GM19239 (cell line): ENCODE measurements around the gene NDUFS2.
"Not testable (repeated sequence)": the region's sequence is repeated elsewhere in the genome, so short reads cannot be mapped to it uniquely, and the experiment has no call there.

Experiments
- DNase-seq: peaks from one replicate; pipeline ENCODE4 v3.0.0; 2011; ENCODE audit warnings: low spot score; ENCODE audit not compliant: insufficient read length
- FAIRE-seq: peaks from 2 replicates; lab custom pipeline; 2011; peaks lifted over from hg19 to GRCh38; lab: Jason Lieb, UNC

NDUFS2 gene

DNA sequence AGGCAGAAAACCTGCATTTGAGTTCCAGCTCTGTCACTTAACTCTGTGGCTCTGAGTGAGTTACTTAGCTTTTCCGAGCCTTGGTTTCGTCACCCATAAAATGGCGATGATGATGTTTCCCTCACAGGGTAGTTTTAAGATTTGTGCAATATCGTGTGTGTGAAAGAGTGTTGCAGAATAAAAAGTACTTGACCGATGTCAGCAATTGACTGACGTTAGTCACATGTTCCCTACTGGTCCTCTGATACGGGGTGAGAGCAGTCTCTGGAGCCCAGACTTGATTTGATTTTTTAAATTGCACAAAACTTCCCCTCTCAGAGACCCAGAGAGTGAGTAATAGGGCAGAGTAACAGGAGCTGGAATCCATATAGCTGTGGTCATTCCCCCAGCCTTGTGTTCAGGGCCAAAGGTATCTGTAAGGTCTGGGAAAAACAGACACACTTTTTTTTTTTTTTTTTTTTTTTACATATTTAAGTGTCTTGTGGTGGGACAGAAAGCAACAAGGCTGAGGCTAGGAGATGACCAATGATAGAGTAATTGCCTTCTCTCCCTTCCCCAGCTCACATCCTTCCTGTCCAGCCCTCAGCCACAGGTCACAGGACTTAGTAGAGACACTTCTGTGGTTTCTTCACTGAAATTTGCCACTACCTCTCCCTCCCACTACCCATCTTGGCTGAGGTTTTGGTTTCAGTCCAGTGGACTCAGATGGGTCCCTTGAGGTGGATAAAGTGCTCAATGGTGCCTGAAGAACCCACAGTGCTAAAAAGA is 15.0 kb downstream of the NDUFS2 start:
- FAIRE-seq, result peak; percentile 85

DNA sequence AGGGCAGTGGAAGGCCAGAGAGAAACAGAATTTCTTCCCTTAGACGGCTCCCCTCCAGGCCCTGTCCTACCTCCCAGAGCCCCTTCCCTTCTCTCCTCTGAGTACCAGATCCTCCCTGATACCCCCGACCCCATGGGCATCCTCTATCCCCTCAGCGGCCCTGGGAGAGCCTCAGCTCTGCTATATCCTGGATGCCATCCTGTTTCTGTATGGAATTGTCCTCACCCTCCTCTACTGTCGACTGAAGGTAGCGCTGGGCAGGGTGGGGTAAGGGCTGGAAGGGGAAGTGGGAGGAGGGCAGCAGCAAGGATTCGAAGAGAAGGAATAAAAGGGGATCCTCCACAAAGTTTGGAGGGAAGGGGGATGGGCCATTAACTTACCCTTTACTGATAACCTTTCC is 15.7 kb downstream of the NDUFS2 start:
- DNase-seq (no peak), FAIRE-seq (no peak)

More for the DNA sequence above, 15.0 kb downstream of the NDUFS2 start:
- peak; percentile 53 for DNase-seq

DNA sequence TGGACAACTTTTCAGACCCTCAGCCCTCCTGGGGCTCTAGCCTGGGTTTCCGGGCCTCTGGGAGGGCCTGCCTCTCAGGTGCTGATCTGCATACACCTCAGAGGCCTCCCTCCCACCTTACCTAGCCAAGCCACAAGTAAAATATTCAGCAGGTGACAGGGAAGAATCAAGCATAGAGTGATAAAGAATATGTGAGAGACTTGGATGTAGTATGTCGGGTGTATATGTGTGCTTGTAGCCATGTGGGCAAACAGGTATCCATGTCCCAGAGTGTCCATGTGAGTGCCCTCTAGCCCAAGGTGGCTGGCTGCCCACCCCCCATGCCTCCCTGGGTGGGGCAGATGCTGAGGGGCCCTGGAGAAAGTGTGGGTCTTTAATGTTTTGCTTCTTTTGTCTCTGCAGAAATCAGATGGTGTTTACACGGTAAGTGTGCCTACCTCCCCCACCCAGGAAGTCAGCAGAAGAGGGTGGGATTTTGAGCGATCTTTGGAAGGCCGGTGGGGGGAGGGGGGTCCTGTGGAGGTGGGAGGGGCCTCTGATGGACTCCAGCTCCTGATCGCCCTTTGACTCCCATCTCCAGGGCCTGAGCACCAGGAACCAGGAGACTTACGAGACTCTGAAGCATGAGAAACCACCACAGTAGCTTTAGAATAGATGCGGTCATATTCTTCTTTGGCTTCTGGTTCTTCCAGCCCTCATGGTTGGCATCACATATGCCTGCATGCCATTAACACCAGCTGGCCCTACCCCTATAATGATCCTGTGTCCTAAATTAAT is 16.3 kb downstream of the NDUFS2 start:
- FAIRE-seq, result no peak
- no peak for DNase-seq

DNA sequence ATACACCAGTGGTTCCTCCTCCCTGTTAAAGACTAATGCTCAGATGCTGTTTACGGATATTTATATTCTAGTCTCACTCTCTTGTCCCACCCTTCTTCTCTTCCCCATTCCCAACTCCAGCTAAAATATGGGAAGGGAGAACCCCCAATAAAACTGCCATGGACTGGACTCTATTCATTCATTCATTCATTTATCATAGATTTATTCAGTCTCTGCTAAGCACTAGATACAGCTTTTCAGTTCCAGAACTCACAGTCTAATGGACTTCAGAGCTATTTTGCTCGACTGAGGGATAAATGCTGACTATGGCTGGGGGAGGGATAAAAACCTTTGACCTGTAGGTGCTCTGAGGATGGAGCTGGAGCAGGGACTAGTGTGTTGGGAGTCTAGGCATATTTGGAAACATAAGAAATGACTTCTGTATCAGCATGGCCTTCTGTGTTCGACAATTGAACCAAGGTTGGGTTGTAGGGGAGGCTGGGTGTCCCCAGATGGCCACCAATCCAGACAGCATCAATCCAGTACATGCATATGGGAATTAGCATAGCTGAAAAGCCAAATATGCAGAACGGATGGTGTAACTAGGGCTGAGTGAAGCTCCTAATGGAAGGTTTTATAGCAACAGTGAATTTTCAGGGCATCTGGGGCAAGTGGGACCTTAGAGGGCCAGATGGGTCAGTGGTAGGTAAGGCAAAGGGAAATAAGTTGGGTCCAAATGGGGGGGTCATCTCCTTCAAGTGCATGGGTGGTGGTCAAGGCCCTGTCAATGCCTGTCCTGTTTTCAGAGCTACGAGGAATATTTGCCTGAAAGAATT is 17.1 kb downstream of the NDUFS2 start:
- no peak for FAIRE-seq
- DNase-seq, result no peak

- FAIRE-seq (no peak), DNase-seq (no peak)
Measured at GRCh38 chr1:161220002-161220401, 17.8 kb downstream of the NDUFS2 start.

DNA sequence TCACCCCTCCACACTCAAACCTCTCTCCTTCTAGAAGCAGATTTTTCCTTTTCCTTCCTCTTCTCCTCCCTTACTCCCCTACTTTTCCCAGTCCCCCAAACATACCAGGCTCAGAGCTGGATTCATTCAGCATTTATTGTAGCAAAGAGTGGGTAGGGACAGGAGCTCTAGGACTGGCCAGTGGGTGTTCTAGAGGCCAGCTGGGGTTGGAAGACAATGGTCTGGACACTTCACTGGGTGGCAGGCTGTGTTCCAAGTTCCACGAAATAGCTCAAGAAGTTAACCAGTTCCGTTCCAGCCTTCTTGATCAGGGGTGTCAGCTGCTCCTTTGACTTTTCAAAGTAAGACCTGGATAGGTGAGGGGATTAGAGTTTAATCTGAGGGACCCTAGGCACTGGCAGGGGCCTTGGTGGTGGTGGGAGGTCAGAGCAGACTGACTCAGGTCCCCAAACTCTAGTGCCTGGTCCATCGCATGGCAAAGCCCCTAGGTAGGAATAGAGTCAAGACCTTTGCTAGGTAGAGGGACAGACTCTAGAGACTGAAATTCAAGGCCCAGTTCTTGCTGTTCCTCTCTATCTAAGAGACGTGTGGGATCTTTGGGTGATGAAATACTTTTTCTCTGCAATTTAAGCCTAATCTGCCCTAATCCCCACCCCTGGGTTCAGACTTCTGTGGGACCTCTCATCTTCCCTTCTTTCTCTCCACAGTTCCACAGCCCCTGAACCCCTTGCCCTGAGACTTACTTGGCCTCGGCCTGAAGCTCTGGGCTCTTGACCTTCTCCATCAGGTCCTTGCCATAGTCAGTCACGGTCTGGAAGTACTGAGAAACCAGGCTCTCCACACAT is 20.2 kb downstream of the NDUFS2 start:
- no peak for FAIRE-seq
- DNase-seq, result no peak

DNA sequence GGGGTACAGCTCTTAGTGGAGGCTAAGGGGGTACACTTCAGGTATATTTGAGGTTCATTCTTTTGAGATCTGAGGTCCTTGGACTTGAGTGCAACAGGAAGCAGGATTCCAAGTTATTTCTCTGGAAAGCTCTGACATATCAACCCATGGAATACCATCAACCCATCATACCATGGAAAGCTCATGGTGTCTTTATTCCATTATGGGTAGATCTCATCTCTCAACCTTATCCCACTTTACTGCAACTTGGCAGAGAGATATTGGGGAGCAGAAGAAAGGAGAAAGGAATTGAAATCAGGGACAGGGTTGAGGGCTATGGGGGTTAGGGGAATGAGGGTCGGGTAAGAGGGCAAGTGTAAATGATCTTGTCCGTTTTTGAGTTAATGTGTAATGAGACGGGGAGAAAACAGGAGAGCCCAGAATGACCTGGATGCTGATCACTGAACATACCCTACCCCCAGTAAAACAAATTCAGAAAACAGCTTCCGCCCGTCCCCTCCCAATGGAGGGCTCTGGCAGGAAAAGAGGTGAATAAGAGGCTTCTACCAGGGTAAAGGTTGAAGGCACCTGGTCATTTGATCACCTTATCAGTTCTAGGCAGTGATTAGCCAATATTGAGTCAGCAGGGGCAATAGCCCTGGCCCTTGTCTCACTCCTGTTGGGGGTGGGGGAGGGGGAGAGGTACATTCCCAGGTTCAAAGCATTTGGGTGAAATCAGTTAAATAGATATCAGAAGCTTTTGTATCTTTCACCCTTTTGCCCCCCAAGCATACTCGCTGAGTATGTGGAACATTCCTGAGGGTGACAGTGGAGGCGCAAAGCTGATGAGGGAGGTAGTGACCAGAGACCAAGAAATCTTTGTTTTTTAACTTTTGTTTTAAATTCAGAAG is 21.9 kb downstream of the NDUFS2 start:
- no peak for FAIRE-seq
- DNase-seq, result no peak

- FAIRE-seq, result not testable (repeated sequence)
Measured at GRCh38 chr1:161224695-161225087, 22.5 kb downstream of the NDUFS2 start.

DNA sequence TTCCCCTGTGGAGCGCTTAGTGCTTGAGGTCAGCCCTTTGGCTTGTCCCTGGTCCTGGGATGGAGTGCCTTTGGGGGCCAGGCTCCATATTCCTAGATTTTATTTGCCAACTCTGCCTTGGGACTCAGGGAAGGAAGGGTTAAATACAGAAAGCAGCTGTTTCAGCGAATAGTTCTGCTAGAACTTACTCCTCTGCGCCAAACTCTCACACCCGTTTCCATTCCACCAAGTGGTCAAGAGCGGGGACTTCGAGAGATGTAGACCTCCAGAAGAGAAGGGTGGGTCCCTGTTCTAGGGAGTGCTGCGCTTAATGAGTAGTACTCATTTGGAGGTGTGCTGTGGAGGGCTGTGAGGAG is 23.0 kb downstream of the NDUFS2 start:
- DNase-seq, result no peak
- no peak for FAIRE-seq

More at GRCh38 chr1:161224695-161225087, 22.5 kb downstream of the NDUFS2 start:
- not testable (repeated sequence) for DNase-seq

DNA sequence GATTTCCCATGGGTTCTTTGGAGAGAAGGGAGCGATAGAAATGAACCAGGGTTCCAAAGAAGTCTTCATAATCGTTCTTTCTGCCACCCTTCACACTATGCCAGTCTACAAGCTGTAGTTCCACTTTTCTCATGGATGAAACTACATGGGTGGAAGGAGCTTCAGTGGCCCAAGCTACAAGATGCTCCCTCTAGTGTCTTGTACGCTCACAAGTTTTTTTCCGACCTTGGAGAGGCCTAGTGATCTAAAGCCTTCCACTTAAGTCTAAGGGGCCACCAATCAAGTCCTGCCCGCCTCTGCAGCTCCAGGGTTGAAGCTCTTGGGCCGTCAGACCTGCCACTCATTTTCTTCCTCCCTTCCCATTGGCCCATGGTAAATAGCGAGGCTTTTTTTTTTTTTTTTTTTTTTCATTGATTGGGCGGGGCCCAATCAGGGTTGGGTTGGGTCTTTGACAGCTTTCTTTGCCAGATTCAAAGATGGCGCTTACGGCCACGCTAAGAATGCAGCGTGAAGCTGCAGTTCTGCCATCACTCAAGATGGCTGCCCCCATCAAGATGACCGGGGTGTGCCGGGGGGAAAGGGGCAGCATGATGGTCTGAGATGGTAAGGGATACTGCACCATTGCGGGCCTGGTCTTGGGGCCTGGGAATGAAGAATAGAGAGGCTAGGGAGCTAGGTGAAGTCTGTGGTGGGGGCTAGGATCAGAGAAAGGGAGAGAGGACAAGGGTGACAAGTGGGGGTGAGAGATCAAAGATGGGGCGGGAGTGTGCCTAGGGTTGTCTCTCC is 23.6 kb downstream of the NDUFS2 start, which contains the start of gene TOMM40L:
TSS of gene TOMM40L (plus strand) at position 527 of the 786 bp plus-strand sequence. CDS start 430 bp downstream, outside the sequence.
- peak; percentile 84 for DNase-seq
- peak; percentile 91 for FAIRE-seq

GRCh38 chr1:161226320-161226711 is 24.1 kb downstream of the NDUFS2 start:
- FAIRE-seq (no peak), DNase-seq (no peak)

DNA sequence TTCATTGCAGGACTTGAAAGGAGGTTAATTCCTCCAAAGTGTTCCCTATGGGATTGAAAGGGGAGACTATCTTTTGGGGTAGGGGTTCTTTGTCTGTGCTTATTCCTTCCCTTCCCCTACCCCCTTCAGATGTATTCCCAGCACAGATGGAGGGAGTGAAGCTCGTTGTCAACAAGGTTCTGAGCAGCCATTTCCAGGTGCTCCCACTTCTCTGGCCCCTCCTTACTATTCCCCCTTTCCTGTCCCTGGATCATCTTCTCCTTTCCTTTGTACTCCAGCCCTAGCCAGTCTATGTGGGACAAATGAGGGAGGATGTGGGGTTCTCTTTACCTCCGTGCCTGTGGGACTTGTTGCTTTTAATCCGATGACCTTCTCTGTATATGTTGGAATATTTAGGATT is 24.6 kb downstream of the NDUFS2 start:
- DNase-seq (no peak), FAIRE-seq (no peak)

DNA sequence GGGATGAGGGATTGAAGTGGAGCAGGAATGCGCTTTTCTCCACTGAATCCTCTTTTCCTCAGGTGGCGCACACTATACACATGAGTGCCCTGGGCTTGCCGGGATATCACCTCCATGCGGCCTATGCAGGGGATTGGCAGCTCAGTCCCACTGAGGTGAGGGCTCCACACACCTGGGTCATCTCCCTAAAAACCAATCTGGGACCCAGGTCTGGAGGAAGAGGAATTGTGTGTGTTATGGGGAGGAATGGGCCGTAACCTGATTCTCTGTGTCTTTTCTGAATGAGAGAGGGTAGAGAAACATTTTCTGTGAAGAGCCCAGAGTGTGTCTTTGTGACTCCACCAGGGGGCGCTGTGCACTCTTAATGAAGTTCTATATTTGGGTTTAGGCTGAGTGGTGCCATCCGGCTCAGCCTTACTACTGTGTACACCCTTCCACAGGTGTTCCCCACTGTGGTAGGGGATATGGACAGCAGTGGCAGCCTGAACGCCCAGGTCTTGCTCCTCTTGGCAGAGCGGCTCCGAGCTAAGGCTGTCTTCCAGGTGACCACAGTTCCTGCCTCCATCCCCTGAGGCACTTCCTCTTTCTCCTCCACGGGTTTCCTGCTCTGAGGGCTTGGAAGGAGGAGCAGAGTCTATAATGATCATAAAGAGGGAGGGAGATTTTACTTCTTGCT is 25.2 kb downstream of the NDUFS2 start:
- FAIRE-seq, result peak; percentile 88
- DNase-seq, result peak; percentile 67

DNA sequence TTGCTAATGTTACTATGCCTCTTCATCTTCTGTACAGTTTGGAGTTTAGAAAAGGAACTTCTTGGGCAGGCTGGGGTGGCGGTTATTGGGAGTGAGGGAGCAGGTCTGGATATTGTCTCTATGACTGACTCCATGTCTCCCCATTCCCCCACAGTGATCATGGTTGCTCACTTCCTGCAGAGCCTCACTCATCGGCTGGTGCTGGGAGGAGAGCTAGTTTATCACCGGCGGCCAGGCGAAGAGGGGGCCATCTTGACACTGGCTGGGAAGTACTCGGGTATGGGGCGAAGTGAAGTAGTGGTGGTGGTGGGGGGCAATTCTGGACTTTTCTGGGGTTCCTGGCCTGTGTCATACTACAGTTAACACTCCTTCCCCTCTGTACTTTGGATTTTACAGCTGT is 25.9 kb downstream of the NDUFS2 start:
- no peak for FAIRE-seq

GRCh38 chr1:161229896-161230295 is 27.7 kb downstream of the NDUFS2 start:
- DNase-seq, result no peak
- no peak for FAIRE-seq

More for the DNA sequence above, 25.9 kb downstream of the NDUFS2 start:
- DNase-seq, result no peak

DNA sequence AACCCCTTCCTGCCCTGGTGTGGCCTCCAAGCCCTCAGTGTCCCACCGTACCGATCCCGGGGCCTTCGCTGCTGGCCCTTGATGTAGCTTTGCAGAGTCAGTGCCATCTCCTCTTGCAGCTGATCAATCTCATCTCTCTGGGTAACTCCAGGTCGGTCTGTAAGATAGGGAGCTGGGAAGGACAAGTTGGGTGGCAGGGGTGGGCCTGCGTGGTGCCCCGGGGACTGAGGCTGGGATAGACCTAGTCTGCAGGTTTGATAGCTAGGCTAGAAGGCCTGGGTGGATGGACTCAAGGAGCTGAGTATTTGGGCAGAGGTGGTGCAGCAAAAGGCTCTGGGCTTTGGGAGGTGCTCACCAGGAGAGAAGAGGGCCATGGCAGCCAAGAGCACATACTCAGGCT is 28.6 kb downstream of the NDUFS2 start:
- FAIRE-seq, result no peak
- no peak for DNase-seq

- FAIRE-seq, result no peak
- DNase-seq, result no peak
Measured at GRCh38 chr1:161233102-161233501, 30.9 kb downstream of the NDUFS2 start.
